ENCODE data around the gene PEX7.
A peak's percentile ranks its signal among the peaks of the same experiment; 100 is the strongest.

PEX7 gene

GRCh38 chr6:136779682-136780081 is 42.7 kb upstream of the PEX7 start:
- Histone ChIP-seq H3K36me3 (ENCODE audit: insufficient read depth, low read length) (peaks cover 8% of the 10 kb centered on the region), H3K27ac (peak overlapping the region; percentile 88; the same call in 1 of the 2 replicates), H3K4me3 (peak overlapping the region; percentile 12), H3K9me3 (ENCODE audit: low read depth, low read length) (no peaks in the 10 kb centered on the region), H3K9ac (ENCODE audit: insufficient read length) (no peak overlapping the region)
- TF ChIP-seq EZH2 (IDR thresholded peaks at IDR 0.05) = no peak
- TF ChIP-seq FOXP2 (optimal IDR thresholded peaks at IDR 0.05; ENCODE audit: control extremely low read depth, extremely low read length, insufficient read depth) = no peak
- TF ChIP-seq POLR2AphosphoS5 (IDR thresholded peaks at IDR 0.05; ENCODE audit: borderline replicate concordance, low read depth, low read length) = no peak
- no peak for DNase-seq (ENCODE audit: low read depth, low spot score)

GRCh38 chr6:136780972-136781371 is 41.4 kb upstream of the PEX7 start:
- Histone ChIP-seq H3K4me3 (peak overlapping the region; percentile 46), H3K9ac (ENCODE audit: insufficient read length) (peak overlapping the region; percentile 21), H3K9me3 (ENCODE audit: low read depth, low read length) (no peaks in the 10 kb centered on the region), H3K27ac (peak overlapping the region; percentile 88), H3K36me3 (ENCODE audit: insufficient read depth, low read length) (peaks cover 8% of the 10 kb centered on the region)
- TF ChIP-seq EZH2 (IDR thresholded peaks at IDR 0.05) = no peak
- 0 out of 2 replicates have a peak, but pooled peaks have one; percentile 20 for TF ChIP-seq POLR2AphosphoS5 (IDR thresholded peaks at IDR 0.05; ENCODE audit: borderline replicate concordance, low read depth, low read length)
- no peak for DNase-seq (ENCODE audit: low read depth, low spot score)

- Histone ChIP-seq H3K36me3 (ENCODE audit: insufficient read depth, low read length) (peaks cover 8% of the 10 kb centered on the region), H3K27ac (peak overlapping the region; percentile 40), H3K9ac (ENCODE audit: insufficient read length) (no peak overlapping the region), H3K4me3 (no peak overlapping the region), H3K9me3 (ENCODE audit: low read depth, low read length) (no peaks in the 10 kb centered on the region)
- TF ChIP-seq EZH2 (IDR thresholded peaks at IDR 0.05) = no peak
- TF ChIP-seq POLR2AphosphoS5 (IDR thresholded peaks at IDR 0.05; ENCODE audit: borderline replicate concordance, low read depth, low read length) = no peak
- no peak for TF ChIP-seq FOXP2 (optimal IDR thresholded peaks at IDR 0.05; ENCODE audit: control extremely low read depth, extremely low read length, insufficient read depth)
- DNase-seq (ENCODE audit: low read depth, low spot score) = no peak
Observed at GRCh38 chr6:136782021-136782770, 40.2 kb upstream of the PEX7 start.

GRCh38 chr6:136783021-136783420 is 39.4 kb upstream of the PEX7 start:
- Histone ChIP-seq H3K36me3 (ENCODE audit: insufficient read depth, low read length) (peaks cover 8% of the 10 kb centered on the region), H3K9ac (ENCODE audit: insufficient read length) (no peak overlapping the region), H3K9me3 (ENCODE audit: low read depth, low read length) (no peaks in the 10 kb centered on the region), H3K4me3 (no peak overlapping the region), H3K27ac (peak overlapping the region; percentile 40; the same call in 1 of the 2 replicates)
- no peak for DNase-seq (ENCODE audit: low read depth, low spot score)
- no peak for TF ChIP-seq EZH2 (IDR thresholded peaks at IDR 0.05)
- TF ChIP-seq POLR2AphosphoS5 (IDR thresholded peaks at IDR 0.05; ENCODE audit: borderline replicate concordance, low read depth, low read length) = no peak

DNA sequence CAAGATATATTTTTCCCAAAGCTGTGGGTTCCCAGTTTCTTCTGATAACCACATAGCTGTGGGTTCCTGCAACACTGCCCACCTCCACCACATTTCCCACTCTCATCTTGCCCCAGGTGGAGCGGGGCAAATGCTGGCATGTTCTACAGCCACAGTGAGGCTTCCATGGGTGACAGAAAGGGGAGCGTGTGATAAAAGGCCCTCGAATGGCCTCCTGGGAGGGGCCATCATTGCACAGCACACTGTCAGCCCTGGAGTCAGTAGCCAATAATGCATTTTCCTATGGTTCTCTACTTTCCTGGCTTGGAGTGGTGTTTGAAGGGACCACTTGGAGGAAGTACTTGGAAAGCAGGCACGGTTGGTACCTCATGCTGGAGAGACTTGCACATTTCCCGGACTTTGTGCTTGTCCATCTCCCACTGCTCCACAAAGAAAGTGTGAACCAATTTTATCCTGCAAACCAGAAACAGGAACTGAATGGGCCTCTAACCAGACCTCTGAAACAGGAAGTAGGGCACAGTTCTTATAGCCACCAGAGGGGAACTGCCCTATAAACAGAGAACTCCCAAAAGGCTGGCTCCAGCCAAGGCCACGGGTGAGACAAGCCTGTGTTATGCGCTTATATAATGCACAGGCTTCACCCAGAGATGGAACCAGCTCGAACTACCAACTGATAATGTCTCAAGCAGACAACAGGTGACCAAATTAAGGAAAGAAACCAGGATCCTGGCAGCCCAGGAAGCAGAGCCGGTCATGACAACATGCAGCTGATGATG is 38.7 kb upstream of the PEX7 start:
- no peak for DNase-seq (ENCODE audit: low read depth, low spot score)
- Histone ChIP-seq H3K36me3 (ENCODE audit: insufficient read depth, low read length) (peaks cover 8% of the 10 kb centered on the region), H3K27ac (0 out of 2 replicates have a peak overlapping the region, but pooled peaks have one; percentile 80), H3K9me3 (ENCODE audit: low read depth, low read length) (no peaks in the 10 kb centered on the region), H3K9ac (ENCODE audit: insufficient read length) (no peak overlapping the region), H3K4me3 (no peak overlapping the region)
- TF ChIP-seq EZH2 (IDR thresholded peaks at IDR 0.05) = no peak
- TF ChIP-seq FOXP2 (optimal IDR thresholded peaks at IDR 0.05; ENCODE audit: control extremely low read depth, extremely low read length, insufficient read depth) = no peak
- TF ChIP-seq POLR2AphosphoS5 (IDR thresholded peaks at IDR 0.05; ENCODE audit: borderline replicate concordance, low read depth, low read length) = no peak

GRCh38 chr6:136784271-136784664 is 38.1 kb upstream of the PEX7 start:
- TF ChIP-seq EZH2 (IDR thresholded peaks at IDR 0.05) = no peak
- TF ChIP-seq FOXP2 (optimal IDR thresholded peaks at IDR 0.05; ENCODE audit: control extremely low read depth, extremely low read length, insufficient read depth) = no peak
- no peak for TF ChIP-seq POLR2AphosphoS5 (IDR thresholded peaks at IDR 0.05; ENCODE audit: borderline replicate concordance, low read depth, low read length)
- Histone ChIP-seq H3K9ac (ENCODE audit: insufficient read length) (no peak overlapping the region), H3K36me3 (ENCODE audit: insufficient read depth, low read length) (peaks cover 10% of the 10 kb centered on the region), H3K4me3 (no peak overlapping the region), H3K27ac (peak overlapping the region; percentile 80; the same call in 1 of the 2 replicates), H3K9me3 (ENCODE audit: low read depth, low read length) (no peaks in the 10 kb centered on the region)
- DNase-seq (ENCODE audit: low read depth, low spot score) = no peak

DNA sequence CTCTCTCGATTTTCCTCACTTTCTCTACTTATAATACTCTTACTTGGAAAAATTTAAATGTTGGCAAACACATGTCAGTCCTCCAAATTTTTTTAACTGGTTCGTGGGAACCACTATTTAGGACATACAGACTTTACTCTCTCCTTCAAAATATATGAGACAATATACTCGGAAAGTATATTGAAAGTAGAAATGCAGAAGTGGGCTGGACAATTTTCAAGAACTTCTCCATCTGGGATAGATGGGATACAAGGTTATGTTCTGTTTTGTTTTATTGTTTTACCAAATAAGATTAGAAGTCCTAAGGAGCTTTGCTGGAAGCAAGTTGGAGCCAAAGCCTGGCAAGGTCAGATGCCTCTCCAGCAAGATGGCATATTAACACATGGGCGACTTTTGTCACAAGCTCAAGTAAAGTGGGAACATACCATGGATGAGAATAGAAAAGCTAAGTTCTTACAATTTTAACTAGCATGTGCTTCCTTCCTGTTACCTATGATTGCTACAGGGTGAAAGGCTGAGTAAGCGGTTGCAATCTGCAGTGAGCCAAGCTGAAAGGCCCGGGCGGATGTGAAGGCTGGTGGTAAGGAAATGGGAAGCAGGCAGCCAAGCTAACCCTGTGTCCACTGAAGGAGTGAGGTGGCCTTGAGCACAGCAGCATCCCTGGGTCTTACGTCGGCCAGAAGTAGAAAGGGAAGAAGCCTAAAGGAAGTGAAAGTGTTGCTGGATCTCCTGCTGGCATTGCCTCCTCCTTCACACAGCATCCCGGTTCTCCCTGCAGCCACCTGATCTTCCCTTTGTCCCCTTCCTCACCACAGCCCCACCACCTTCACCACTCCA is 37.3 kb upstream of the PEX7 start:
- peak overlapping the region; percentile 80 for H3K27ac ChIP-seq

GRCh38 chr6:136786658-136787057 is 35.7 kb upstream of the PEX7 start:
- H3K27ac ChIP-seq = no peak overlapping the region
- H3K9me3 ChIP-seq (ENCODE audit: low read depth, low read length) = no peaks in the 10 kb centered on the region
- no peak for DNase-seq (ENCODE audit: low read depth, low spot score)
- peaks cover 12% of the 10 kb centered on the region for H3K36me3 ChIP-seq (ENCODE audit: insufficient read depth, low read length)
- H3K4me3 ChIP-seq = no peak overlapping the region
- no peak overlapping the region for H3K9ac ChIP-seq (ENCODE audit: insufficient read length)
- TF ChIP-seq FOXP2 (optimal IDR thresholded peaks at IDR 0.05; ENCODE audit: control extremely low read depth, extremely low read length, insufficient read depth) = no peak
- no peak for TF ChIP-seq EZH2 (IDR thresholded peaks at IDR 0.05)
- no peak for TF ChIP-seq POLR2AphosphoS5 (IDR thresholded peaks at IDR 0.05; ENCODE audit: borderline replicate concordance, low read depth, low read length)

More for the DNA sequence above, 37.3 kb upstream of the PEX7 start:
- peaks cover 12% of the 10 kb centered on the region for H3K36me3 ChIP-seq (ENCODE audit: insufficient read depth, low read length)
- H3K9ac ChIP-seq (ENCODE audit: insufficient read length) = peak overlapping the region; percentile 33
- DNase-seq (ENCODE audit: low read depth, low spot score) = no peak
- peak overlapping the region; percentile 63 for H3K4me3 ChIP-seq
- TF ChIP-seq POLR2AphosphoS5 (IDR thresholded peaks at IDR 0.05; ENCODE audit: borderline replicate concordance, low read depth, low read length) = peak; percentile 29; the same call in 1 of the 2 replicates
- no peak for TF ChIP-seq EZH2 (IDR thresholded peaks at IDR 0.05)
- H3K9me3 ChIP-seq (ENCODE audit: low read depth, low read length) = no peaks in the 10 kb centered on the region

All from SK-N-MC (cell line).